Body of pancreas (tissue), 4 donors: ENCODE measurements around the gene ATXN10.

Source experiments
- CTCF ChIP-seq, 7 experiments: fragments of 450-650 bp in 4 of 7; fragments of 200-600 bp in 3 of 7; sonication (generic) in 3 of 7; IDR thresholded peaks; one replicate each; pipeline ENCODE4 v1.5.1; 2016 to 2019; ENCODE audit warnings: antibody characterized with exemption in 7 of 7
- POLR2A ChIP-seq, 3 donors: fragments of 450-650 bp; IDR thresholded peaks; one replicate each; pipeline ENCODE4 v1.6.1; 2016; ENCODE audit warnings: antibody characterized with exemption in 3 of 3, mild to moderate bottlenecking in 2 of 3

GRCh38 chr22:45718391-45718790 lies 46.8 kb downstream of the ATXN10 start:
- TF ChIP-seq CTCF (IDR thresholded peaks at IDR 0.05) (no peak), POLR2A (IDR thresholded peaks at IDR 0.05) (no peak)
